HepG2 (cell line): ENCODE measurements around the gene RASSF10. TPM values are rescaled to one million over a fixed set of nuclear protein-coding genes. Genes with fewer than 3 reads are reported as not detected.
A peak's percentile ranks its signal among the peaks of the same experiment; 100 is the strongest.

Experiments used
- HNF1A ChIP-seq, 2 experiments: sonication (generic) in 1 of 2; formaldehyde crosslinking in 1 of 2; IDR thresholded peaks; 2 replicates each; pipeline versions ENCODE4 v1.4.0 to v1.6.1; 2016 to 2020; ENCODE audit warnings: borderline replicate concordance in 1 of 2, low read depth in 1 of 2, mild to moderate bottlenecking in 1 of 2, missing genetic modification reagents in 1 of 2
- HNF4A ChIP-seq: sonication (generic); formaldehyde crosslinking; IDR thresholded peaks from 2 replicates; pipeline ENCODE4 v1.4.0; 2020; ENCODE audit warnings: missing genetic modification reagents
- NFIC ChIP-seq: IDR thresholded peaks from 2 replicates; pipeline ENCODE4 v1.6.1; 2012; ENCODE audit warnings: mild to moderate bottlenecking, low read length, inconsistent platforms
- NR2C2 ChIP-seq: sonication (generic); formaldehyde crosslinking; IDR thresholded peaks from 2 replicates; pipeline ENCODE4 v1.4.0; 2020; ENCODE audit warnings: missing genetic modification reagents, mild to moderate bottlenecking, moderate library complexity, borderline replicate concordance
- POLR2A ChIP-seq, 2 experiments: IDR thresholded peaks; 2 replicates each; pipeline ENCODE4 v1.6.1; 2011; ENCODE audit warnings: low read depth in 2 of 2, low read length in 2 of 2, mild to moderate bottlenecking in 1 of 2, moderate library complexity in 1 of 2; ENCODE audit not compliant: insufficient read depth in 1 of 2
- POLR2G ChIP-seq: fragments of 200-400 bp; formaldehyde crosslinking; IDR thresholded peaks from 2 replicates; pipeline ENCODE4 v1.6.1; 2018; ENCODE audit warnings: mild to moderate bottlenecking, low read depth, low read length, moderate library complexity
- SOX13 ChIP-seq, 3 experiments: fragments of 450-650 bp in 1 of 3; sonication (generic) in 1 of 3; formaldehyde crosslinking in 1 of 3; IDR thresholded peaks in 2 of 3; conservative IDR thresholded peaks in 1 of 3; 2 replicates each; pipeline versions ENCODE4 v1.5.0 to v1.6.1; 2016 to 2020; ENCODE audit warnings: antibody characterized with exemption in 1 of 3, mild to moderate bottlenecking in 1 of 3, missing compliant biosample characterization in 1 of 3, missing genetic modification reagents in 1 of 3, moderate library complexity in 1 of 3
- SOX6 ChIP-seq, 2 experiments: fragments of 450-650 bp in 1 of 2; sonication (generic) in 1 of 2; formaldehyde crosslinking in 1 of 2; IDR thresholded peaks; 2 replicates each; pipeline versions ENCODE4 v1.4.0 to v1.6.1; 2017 to 2020; ENCODE audit warnings: antibody characterized with exemption in 1 of 2, mild to moderate bottlenecking in 1 of 2, missing genetic modification reagents in 1 of 2
- ZNF331 ChIP-seq: sonication (generic); formaldehyde crosslinking; IDR thresholded peaks from 2 replicates; pipeline ENCODE4 v1.4.0; 2020; ENCODE audit warnings: missing genetic modification reagents
- polyA plus RNA-seq, 8 experiments: library from polyadenylated mRNA; depleted of rRNA in 3 of 8; stranded (reverse) in 7 of 8; unstranded in 1 of 8; fragments of >200 nt; fragmentation: Illumina TruSeq in 4 of 8; extraction: Trizol in 4 of 8; gene quantifications; 2 replicates each; pipeline versions ENCODE4 v1.2.1 to v1.2.3, GENCODE V29; 2011 to 2016; ENCODE audit warnings: low read depth in 4 of 8, missing spikeins in 1 of 8, mixed read lengths in 1 of 8; ENCODE audit not compliant: insufficient read depth in 1 of 8
- total RNA-seq, 5 experiments: library from RNA; depleted of rRNA; stranded (reverse); fragments of >200 nt; fragmentation: Illumina TruSeq; extraction: Trizol; gene quantifications; 2 replicates each; pipeline ENCODE4 v1.2.3, GENCODE V29; 2016; ENCODE audit warnings: low read depth in 1 of 5
- TF ChIP-seq, protein P1 (sequence below): sonication (generic); formaldehyde crosslinking; IDR thresholded peaks from 2 replicates; pipeline ENCODE4 v1.4.0; 2020; ENCODE audit warnings: missing genetic modification reagents
- TF ChIP-seq, protein P2 (sequence below): IDR thresholded peaks from 2 replicates; pipeline ENCODE4 v1.6.1; 2016; ENCODE audit warnings: low read depth, missing genetic modification reagents, missing compliant biosample characterization

RASSF10 gene
- total and polyA plus RNA-seq, 2 of the 13 experiments (the other 11 are each of a cell fraction or from before 2014, with no cell fraction given) = not detected

GRCh38 chr11:13012056-13012661 is 3.0 kb downstream of the RASSF10 start (continued):
- TF ChIP-seq, protein P1, sequence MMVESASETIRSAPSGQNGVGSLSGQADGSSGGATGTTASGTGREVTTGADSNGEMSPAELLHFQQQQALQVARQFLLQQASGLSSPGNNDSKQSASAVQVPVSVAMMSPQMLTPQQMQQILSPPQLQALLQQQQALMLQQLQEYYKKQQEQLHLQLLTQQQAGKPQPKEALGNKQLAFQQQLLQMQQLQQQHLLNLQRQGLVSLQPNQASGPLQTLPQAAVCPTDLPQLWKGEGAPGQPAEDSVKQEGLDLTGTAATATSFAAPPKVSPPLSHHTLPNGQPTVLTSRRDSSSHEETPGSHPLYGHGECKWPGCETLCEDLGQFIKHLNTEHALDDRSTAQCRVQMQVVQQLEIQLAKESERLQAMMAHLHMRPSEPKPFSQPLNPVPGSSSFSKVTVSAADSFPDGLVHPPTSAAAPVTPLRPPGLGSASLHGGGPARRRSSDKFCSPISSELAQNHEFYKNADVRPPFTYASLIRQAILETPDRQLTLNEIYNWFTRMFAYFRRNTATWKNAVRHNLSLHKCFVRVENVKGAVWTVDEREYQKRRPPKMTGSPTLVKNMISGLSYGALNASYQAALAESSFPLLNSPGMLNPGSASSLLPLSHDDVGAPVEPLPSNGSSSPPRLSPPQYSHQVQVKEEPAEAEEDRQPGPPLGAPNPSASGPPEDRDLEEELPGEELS (CRISPR knock-in tag) = peak; percentile 15; the same call in 1 of the 2 replicates
- TF ChIP-seq, protein P2, sequence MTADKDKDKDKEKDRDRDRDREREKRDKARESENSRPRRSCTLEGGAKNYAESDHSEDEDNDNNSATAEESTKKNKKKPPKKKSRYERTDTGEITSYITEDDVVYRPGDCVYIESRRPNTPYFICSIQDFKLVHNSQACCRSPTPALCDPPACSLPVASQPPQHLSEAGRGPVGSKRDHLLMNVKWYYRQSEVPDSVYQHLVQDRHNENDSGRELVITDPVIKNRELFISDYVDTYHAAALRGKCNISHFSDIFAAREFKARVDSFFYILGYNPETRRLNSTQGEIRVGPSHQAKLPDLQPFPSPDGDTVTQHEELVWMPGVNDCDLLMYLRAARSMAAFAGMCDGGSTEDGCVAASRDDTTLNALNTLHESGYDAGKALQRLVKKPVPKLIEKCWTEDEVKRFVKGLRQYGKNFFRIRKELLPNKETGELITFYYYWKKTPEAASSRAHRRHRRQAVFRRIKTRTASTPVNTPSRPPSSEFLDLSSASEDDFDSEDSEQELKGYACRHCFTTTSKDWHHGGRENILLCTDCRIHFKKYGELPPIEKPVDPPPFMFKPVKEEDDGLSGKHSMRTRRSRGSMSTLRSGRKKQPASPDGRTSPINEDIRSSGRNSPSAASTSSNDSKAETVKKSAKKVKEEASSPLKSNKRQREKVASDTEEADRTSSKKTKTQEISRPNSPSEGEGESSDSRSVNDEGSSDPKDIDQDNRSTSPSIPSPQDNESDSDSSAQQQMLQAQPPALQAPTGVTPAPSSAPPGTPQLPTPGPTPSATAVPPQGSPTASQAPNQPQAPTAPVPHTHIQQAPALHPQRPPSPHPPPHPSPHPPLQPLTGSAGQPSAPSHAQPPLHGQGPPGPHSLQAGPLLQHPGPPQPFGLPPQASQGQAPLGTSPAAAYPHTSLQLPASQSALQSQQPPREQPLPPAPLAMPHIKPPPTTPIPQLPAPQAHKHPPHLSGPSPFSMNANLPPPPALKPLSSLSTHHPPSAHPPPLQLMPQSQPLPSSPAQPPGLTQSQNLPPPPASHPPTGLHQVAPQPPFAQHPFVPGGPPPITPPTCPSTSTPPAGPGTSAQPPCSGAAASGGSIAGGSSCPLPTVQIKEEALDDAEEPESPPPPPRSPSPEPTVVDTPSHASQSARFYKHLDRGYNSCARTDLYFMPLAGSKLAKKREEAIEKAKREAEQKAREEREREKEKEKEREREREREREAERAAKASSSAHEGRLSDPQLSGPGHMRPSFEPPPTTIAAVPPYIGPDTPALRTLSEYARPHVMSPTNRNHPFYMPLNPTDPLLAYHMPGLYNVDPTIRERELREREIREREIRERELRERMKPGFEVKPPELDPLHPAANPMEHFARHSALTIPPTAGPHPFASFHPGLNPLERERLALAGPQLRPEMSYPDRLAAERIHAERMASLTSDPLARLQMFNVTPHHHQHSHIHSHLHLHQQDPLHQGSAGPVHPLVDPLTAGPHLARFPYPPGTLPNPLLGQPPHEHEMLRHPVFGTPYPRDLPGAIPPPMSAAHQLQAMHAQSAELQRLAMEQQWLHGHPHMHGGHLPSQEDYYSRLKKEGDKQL = peak; percentile 18; the same call in 1 of the 2 replicates
- TF ChIP-seq POLR2A (IDR thresholded peaks at IDR 0.05; ENCODE audit: insufficient read depth in 1 of 2, low read depth in 2 of 2, low read length in 2 of 2) = peak in 1 of 2 experiments; percentile 53; a peak in 1 of 4 replicates
- peak; percentile 58; the same call in 1 of the 2 replicates for TF ChIP-seq HNF1A (IDR thresholded peaks at IDR 0.05; ENCODE audit: low read depth)
- peak; percentile 39; the same call in 1 of the 2 replicates for TF ChIP-seq HNF1A (CRISPR knock-in tag; IDR thresholded peaks at IDR 0.05; ENCODE audit: borderline replicate concordance)
- TF ChIP-seq NR2C2 (CRISPR knock-in tag) = no peak
- TF ChIP-seq SOX13 (IDR thresholded peaks at IDR 0.05) = no peak
- TF ChIP-seq SOX13 (CRISPR knock-in tag; conservative IDR thresholded peaks at IDR 0.05 in 1 of 2, IDR thresholded peaks at IDR 0.05 in 1 of 2) = peak in 1 of 2 experiments; percentile 58; a peak in 2 of 4 replicates
- 0 out of 2 replicates have a peak, but pooled peaks have one; percentile 5 for TF ChIP-seq HNF4A
- no peak for TF ChIP-seq ZNF331 (CRISPR knock-in tag)
- no peak for TF ChIP-seq SOX6 (IDR thresholded peaks at IDR 0.05)
- peak; percentile 49; the same call in 1 of the 2 replicates for TF ChIP-seq SOX6 (CRISPR knock-in tag; IDR thresholded peaks at IDR 0.05)
- TF ChIP-seq NFIC = 0 out of 2 replicates have a peak, but pooled peaks have one; percentile 42
- peak; percentile 48; the same call in 1 of the 2 replicates for TF ChIP-seq POLR2G
